Aorta (tissue), 5 donors: Measurements from ENCODE around the gene M6PR. TPM values are rescaled to one million over a fixed set of nuclear protein-coding genes. Genes with fewer than 3 reads are reported as not detected.
A peak's percentile ranks its signal among the peaks of the same experiment; 100 is the strongest.

Source experiments
- ATAC-seq: fragments of 200-7000 bp; cut with Tn5 transposase; one replicate; pipeline ENCODE4 v1.9.1; 2022; ENCODE audit warnings: moderate library complexity; ENCODE audit not compliant: low FRiP score
- DNase-seq, 2 donors: peaks; one replicate each; pipeline ENCODE4 v3.0.0-alpha.2; 2020
- H3K27ac ChIP-seq, 2 donors: one replicate each; pipeline ENCODE4 v1.5.1; 2013; ENCODE audit warnings: low read length in 2 of 2, mild to moderate bottlenecking in 2 of 2, moderate library complexity in 2 of 2, control low read depth in 1 of 2, inconsistent platforms in 1 of 2, low read depth in 1 of 2
- H3K27me3 ChIP-seq, 2 donors: one replicate each; pipeline ENCODE4 v1.6.1; 2013; ENCODE audit warnings: control low read depth in 1 of 2, low read length in 1 of 2, mild to moderate bottlenecking in 1 of 2, moderate library complexity in 1 of 2; ENCODE audit not compliant: insufficient read depth in 2 of 2, control insufficient read depth in 1 of 2
- H3K36me3 ChIP-seq, 2 donors: one replicate each; pipeline ENCODE4 v1.6.1; 2013; ENCODE audit warnings: control low read depth in 1 of 2, low read length in 1 of 2, mild to moderate bottlenecking in 1 of 2; ENCODE audit not compliant: insufficient read depth in 2 of 2, control insufficient read depth in 1 of 2
- H3K4me1 ChIP-seq, 2 donors: one replicate each; pipeline ENCODE4 v1.6.1; 2013; ENCODE audit warnings: low read length in 2 of 2, control low read depth in 1 of 2, mild to moderate bottlenecking in 1 of 2, moderate library complexity in 1 of 2; ENCODE audit not compliant: insufficient read depth in 2 of 2, control insufficient read depth in 1 of 2
- H3K4me3 ChIP-seq, 2 donors: one replicate each; pipeline ENCODE4 v1.5.1; 2013; ENCODE audit warnings: low read length in 2 of 2, control low read depth in 1 of 2, mild to moderate bottlenecking in 1 of 2
- H3K9me3 ChIP-seq: one replicate; pipeline ENCODE4 v1.6.1; 2013; ENCODE audit warnings: mild to moderate bottlenecking, low read length; ENCODE audit not compliant: control insufficient read depth
- WGBS, 2 donors: extraction: QIAGEN DNeasy Blood & Tissue Kit; methylation state at CpG; one replicate each; pipeline ENCODE4 v1.1.7; 2013; 5-methylcytosine and 5-hydroxymethylcytosine counted together
- intact Hi-C, 2 donors: fragments of 100-400 bp; cut with DNase I; formaldehyde crosslinking; loops; one replicate each; pipeline versions ENCODE4 v1.14.2 to v1.15.0; 2022
- long read RNA-seq, 2 donors: library from polyadenylated mRNA; unstranded; transcript quantifications; one replicate each; pipeline ENCODE4 v2.0.0, GENCODE V29; 2020 to 2021
- polyA plus RNA-seq, 2 donors: library from polyadenylated mRNA; stranded (reverse); fragments of 200-250 nt; gene quantifications; one replicate each; pipeline ENCODE4 v1.2.3, GENCODE V29; 2013
- total RNA-seq, 2 donors: library from RNA; stranded (reverse); fragmentation: NEBNext Ultra II Directional; extraction: Animal tissue kit (Norgen Biotek cat#: 25700); gene quantifications; one replicate each; pipeline ENCODE4 v1.2.1, GENCODE V29; 2021
- donor health status: healthy with polysubstance abuse.
- donor health status: Bipolar disorder and iron deficiency.
- donor health status: DM: no; HTN: no; CAD: no.
- donor health status: DM: no; HTN: no; CAD: no.
- donor health status: DM: yes; HTN: yes; CAD: no.

The M6PR gene
- 100 to 1,000 TPM in 1 of 2 donors, 10 to 100 TPM in 1; 82.9 to 105 TPM for total RNA-seq
- polyA plus RNA-seq, result 10 to 100 TPM; 38.6 to 51.0 TPM
- long read RNA-seq, donor 1, transcript M6PR-201 (7 exons, 2,756 nt), result major isoform, 203 of 253 reads
- long read RNA-seq, donor 1, partial matches to known transcripts, result 30 of 253 reads
- long read RNA-seq, donor 1, other reads (novel, unspliced or antisense), result 20 of 253 reads
- long read RNA-seq, donor 2, transcript M6PR-201 (7 exons, 2,756 nt), result major isoform, 38 of 58 reads
- long read RNA-seq, donor 2, partial matches to known transcripts, result 9 of 58 reads
- long read RNA-seq, donor 2, other reads (novel, unspliced or antisense), result 10 of 58 reads

DNA sequence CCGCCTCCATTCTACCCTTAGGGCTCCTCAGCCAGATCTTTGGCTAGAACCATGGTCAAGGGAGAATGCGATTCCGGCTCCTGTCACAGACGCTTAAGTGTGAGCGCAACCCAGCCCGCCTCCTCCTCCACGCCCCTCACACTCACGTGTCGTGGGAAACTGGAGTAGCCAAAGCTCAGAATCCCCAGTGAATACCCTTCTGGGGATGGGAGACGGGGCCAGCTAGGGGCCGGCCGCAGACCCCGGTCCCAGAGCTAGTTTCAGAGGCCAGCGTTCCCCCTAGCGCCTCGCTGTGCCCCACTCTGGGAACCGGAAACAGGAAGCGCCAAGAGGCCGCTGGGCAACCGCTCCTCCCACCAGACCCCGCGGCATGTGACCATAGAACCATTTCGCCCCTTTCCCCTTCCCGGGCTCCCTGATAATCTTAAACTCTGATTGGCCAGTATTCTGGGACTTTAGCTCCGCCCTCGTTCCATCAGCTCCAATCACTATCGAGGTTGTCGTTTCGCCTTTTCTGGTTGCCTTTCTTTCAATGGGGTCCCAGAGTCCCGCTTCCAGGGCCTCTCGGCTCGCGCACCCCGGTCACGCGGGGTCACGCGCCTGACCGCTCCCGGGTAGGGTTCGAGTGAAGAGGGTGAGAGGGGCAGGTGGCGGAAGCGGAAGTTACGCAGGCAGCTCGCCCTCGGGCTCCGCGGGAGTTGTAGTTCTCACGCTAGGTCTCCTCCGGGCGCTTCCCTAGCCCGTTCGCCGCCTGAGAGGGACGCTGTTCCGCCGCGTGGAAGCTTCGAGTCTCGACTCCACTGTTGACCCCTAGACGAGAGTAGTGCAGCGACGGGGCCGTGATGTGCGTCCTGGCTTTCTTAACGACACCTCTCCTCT, at the start of gene M6PR:
Gene M6PR (minus strand): TSS at position 304 of the 879 bp plus-strand sequence. CDS start 3,241 bp downstream, outside the sequence.
- Histone ChIP-seq H3K9me3 (no peaks in the 10 kb centered on the region), H3K27ac (peak within 1 kb of the TSS; percentile 52 to 98), H3K4me3 (peak within 1 kb of the TSS; percentile 96 to 97), H3K27me3 (no peaks in the 10 kb centered on the region), H3K4me1 (peaks cover 0 to 4% of the 10 kb centered on the region in 2 donors), H3K36me3 (peaks cover 3 to 8% of the 10 kb centered on the region in 2 donors)
- intact Hi-C loops, result loop anchor here (1.0 to 5.0 kb wide), 4 partner anchors 35 to 98 kb away; partner anchors contain the start of gene PHC1 (in 2 of the 2)
- DNase-seq, result peak; percentile 96 to 97
- 0% methylated on average over 66 of the region's 66 CpGs for WGBS, 2 donors
- ATAC-seq, result peak; percentile 97

DNA sequence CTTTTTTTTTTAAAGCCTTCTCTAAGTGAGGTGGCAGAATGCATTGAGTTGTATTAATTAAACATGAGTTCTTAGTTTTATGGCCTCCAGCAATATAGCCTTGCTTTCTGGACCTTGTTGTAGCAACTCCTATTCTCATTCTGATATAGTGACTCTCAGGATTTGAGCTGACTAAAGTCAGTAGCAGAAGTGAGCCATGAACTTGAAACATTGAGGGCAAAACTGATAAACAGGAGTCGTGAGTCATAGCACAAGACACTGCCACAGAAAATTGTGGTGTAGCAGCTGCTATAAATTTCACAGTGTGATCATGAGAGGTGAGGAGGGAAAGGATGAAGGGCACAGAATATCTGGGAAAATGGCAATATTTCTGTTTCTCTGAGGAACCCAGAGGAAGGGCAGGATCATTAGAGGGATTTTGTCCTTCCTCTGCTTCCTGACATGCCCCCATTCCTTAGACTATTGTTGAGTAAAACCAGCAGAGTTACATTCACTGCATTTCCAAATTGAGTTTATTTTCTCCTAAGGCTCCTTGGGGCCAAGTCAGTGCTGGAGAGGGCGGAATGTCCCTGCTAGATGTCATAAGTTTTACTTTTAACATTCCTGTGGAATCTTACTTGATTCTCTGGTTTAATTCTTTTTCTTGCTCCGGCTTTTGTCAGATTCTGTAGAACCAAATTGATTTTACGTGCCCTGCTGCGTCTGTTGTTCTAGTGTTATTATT, 47.4 kb upstream of the M6PR start:
- ATAC-seq (no peak), DNase-seq (no peak)
- no peaks in the 10 kb centered on the region for H3K9me3 ChIP-seq
- no peak overlapping the region for H3K27ac ChIP-seq
- intact Hi-C loops, result no loop called here
- H3K4me1 ChIP-seq, result no peaks in the 10 kb centered on the region
- H3K27me3 ChIP-seq, result no peaks in the 10 kb centered on the region
- WGBS, 2 donors, result 51 to 52% methylated on average over 5 of the region's 5 CpGs
- no peaks in the 10 kb centered on the region for H3K36me3 ChIP-seq
- no peak overlapping the region for H3K4me3 ChIP-seq

DNA sequence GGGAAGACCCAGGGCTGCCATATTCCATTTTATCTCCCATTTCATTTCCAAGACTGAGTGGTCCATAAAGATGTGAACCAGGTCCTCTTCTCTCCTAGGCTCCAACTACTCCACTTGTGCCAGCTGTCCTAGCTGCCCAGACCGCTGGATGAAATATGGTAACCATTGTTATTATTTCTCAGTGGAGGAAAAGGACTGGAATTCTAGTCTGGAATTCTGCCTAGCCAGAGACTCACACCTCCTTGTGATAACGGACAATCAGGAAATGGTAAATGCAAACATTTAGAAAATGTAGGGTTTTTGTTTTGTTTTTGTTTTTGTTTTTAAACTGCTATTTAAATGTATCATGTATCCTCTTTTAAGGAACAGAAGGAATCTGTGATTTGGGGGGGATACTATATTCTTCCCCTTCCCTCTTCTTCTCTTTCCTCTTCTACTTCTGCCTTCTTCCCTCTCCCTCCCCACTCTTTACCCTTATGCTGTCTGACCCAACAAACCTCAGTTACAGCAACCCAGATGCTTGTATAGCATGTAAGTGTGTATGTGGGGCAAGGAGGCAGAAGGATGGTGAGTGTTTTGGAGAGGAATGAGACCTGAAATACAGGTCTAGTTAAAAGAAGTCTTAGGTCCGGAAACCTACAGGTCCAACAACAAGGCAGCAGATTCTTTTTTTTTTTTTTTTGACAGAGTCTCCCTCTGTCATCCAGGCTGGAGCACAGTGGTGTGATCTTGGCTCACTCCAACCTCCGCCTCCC, 45.8 kb upstream of the M6PR start:
- ATAC-seq (no peak), DNase-seq (no peak)
- no peaks in the 10 kb centered on the region for H3K36me3 ChIP-seq
- H3K9me3 ChIP-seq, result no peaks in the 10 kb centered on the region
- no peaks in the 10 kb centered on the region for H3K4me1 ChIP-seq
- no peak overlapping the region for H3K4me3 ChIP-seq
- H3K27ac ChIP-seq, result no peak overlapping the region
- 48 to 55% methylated on average over 4 of the region's 4 CpGs for WGBS, 2 donors
- no peaks in the 10 kb centered on the region for H3K27me3 ChIP-seq
- intact Hi-C loops, result no loop called here

DNA sequence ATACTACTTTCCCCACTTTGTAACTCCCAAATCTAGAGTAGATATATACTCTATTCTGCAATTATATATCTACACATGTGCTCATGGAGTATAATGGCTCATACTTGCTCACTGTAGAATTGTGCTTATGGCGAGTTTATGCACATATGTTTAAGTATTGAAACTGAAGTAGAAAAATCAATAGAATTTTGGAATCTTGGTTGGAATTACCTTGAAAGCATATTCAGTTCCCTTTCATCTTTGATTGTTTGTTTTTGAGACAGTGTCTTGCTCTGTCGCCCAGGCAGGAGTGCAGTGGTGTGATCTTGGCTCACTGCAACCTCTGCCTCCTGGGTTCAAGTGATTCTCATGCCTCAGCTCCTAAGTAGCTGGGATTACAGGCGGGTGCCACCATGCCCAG, 44.4 kb upstream of the M6PR start:
- Histone ChIP-seq H3K36me3 (no peaks in the 10 kb centered on the region), H3K27me3 (no peaks in the 10 kb centered on the region), H3K4me1 (no peaks in the 10 kb centered on the region), H3K4me3 (no peak overlapping the region), H3K27ac (no peak overlapping the region), H3K9me3 (no peaks in the 10 kb centered on the region)
- ATAC-seq, result no peak
- no peak for DNase-seq
- WGBS, 2 donors, result 79 to 83% methylated on average over 3 of the region's 3 CpGs
- intact Hi-C loops, result no loop called here

DNA sequence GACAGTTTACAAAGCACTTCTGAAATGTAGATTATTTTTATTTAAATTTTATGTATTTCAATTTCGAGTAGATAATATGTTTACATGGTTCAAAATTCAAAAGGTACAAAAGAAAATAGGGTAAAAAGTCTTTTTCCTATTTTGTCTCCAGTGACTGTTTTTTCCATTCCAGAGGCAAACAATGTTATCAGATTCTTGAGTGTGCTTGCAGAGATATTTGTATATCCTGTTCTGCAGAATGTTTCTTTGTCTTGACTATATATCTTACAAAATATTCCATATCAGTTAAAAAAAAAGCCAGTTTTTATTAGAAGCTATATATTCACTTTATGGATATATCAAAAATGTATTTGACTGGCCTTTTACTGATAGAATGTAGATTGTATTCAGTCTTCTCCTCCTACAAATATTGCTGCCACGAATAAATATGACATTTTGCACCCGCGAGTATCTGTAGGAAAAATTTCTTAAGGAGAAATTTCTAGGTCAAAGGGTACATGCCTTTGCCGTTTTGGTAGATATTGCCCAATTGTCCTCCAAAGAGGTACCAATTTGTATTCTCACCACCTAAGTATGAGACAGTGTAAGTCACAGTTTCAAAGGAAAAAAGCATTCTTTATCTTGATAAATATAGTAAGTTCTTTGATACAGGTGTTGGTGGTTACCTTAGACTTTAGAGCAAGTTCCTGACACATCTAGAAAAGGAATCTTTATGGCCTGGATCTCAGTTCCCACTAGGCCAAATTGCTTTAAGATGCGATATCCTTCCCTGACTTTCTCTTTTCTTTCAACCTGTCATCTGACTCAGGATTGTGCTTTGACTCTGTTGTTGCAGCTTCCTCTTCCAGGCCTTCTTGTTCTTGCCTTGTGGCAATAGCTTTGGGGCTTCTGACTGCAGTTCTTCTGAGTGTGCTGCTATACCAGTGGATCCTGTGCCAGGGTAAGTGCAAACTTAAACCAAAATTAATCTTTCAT, 42.2 kb upstream of the M6PR start:
- WGBS, 2 donors, result 63 to 69% methylated on average over 6 of the region's 6 CpGs
- no peak for DNase-seq
- no peaks in the 10 kb centered on the region for H3K4me1 ChIP-seq
- ATAC-seq, result no peak
- H3K36me3 ChIP-seq, result no peaks in the 10 kb centered on the region
- H3K4me3 ChIP-seq, result no peak overlapping the region
- no peak overlapping the region for H3K27ac ChIP-seq
- H3K27me3 ChIP-seq, result no peaks in the 10 kb centered on the region
- intact Hi-C loops, result no loop called here
- H3K9me3 ChIP-seq, result no peaks in the 10 kb centered on the region

DNA sequence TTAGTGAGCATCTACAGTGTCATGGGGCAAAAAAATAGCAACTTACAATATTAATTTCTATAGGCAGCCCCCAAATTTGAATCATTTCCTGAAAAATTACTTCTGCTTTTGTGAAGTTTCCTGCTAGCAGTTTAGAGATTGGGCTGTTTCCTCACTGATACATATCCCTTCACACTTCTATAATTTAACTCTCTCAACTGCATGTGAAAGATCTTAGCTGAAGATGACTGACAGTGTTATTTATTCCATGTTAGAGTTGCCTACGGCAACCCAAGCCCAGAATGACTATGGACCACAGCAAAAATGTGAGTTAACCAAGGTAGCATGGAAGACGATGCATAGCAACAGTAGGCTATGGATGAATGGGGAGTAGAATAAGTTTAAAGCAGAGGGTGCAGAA, 40.0 kb upstream of the M6PR start, which contains the start of gene KLRG1:
Gene KLRG1 (plus strand): TSS at position 134 of the 400 bp plus-strand sequence. CDS start 90 bp downstream, at position 224.
- Histone ChIP-seq H3K9me3 (no peaks in the 10 kb centered on the region), H3K27me3 (no peaks in the 10 kb centered on the region), H3K4me1 (no peaks in the 10 kb centered on the region), H3K4me3 (no peak within 1 kb of the TSS), H3K27ac (no peak within 1 kb of the TSS), H3K36me3 (no peaks in the 10 kb centered on the region)
- intact Hi-C loops, result no loop called here
- no peak for ATAC-seq
- 76 to 88% methylated on average over 2 of the region's 2 CpGs for WGBS, 2 donors
- no peak for DNase-seq

DNA sequence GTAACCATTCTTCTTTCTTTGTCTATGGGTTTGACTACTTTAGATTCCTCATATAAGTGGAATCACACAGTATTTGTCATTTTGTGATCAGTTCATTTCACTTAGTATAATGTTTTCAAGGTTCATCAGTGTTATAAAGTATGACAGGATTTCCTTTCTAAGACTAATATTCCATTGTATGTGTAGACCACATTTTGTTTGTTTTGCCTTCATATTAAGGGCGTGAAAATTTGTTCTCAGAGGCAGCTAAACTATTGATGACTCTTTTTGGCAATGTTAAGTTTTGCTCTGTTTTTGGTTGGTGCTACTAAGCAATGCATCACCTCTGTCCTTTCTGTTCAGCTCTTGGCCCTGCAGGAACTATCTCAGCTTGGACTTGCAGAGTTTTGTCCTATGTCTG, 38.2 kb upstream of the M6PR start:
- no peak overlapping the region for H3K4me3 ChIP-seq
- intact Hi-C loops, result no loop called here
- ATAC-seq (no peak), DNase-seq (no peak)
- 63 to 71% methylated on average over 1 of the region's 1 CpG for WGBS, 2 donors
- no peaks in the 10 kb centered on the region for H3K36me3 ChIP-seq
- H3K27me3 ChIP-seq, result no peaks in the 10 kb centered on the region
- no peak overlapping the region for H3K27ac ChIP-seq
- H3K9me3 ChIP-seq, result no peaks in the 10 kb centered on the region
- no peaks in the 10 kb centered on the region for H3K4me1 ChIP-seq
